Smooth muscle cell (in vitro differentiated cells): ENCODE results near the gene BABAM1. TPM values are rescaled to one million over a fixed set of nuclear protein-coding genes. Genes with fewer than 3 reads are reported as not detected.

Experiments used
- DNase-seq: peaks from one replicate; lab custom pipeline; 2025; ENCODE audit not compliant: unreplicated experiment; lab: John Stamatoyannopoulos, UW
- H2AFZ ChIP-seq: fragments of 200-600 bp; sonication (generic); 2 replicates; pipeline ENCODE4 v1.6.0; 2016; ENCODE audit warnings: antibody characterized with exemption, low read depth, mild to moderate bottlenecking
- H3F3A ChIP-seq: fragments of 200-600 bp; sonication (generic); 2 replicates; pipeline ENCODE4 v1.6.0; 2017; ENCODE audit warnings: antibody characterized with exemption, low read depth
- H3K27ac ChIP-seq: fragments of 200-600 bp; sonication (generic); 2 replicates; pipeline ENCODE4 v1.5.1; 2016; ENCODE audit warnings: low read depth, mild to moderate bottlenecking
- H3K27me3 ChIP-seq: fragments of 200-600 bp; sonication (generic); 2 replicates; pipeline ENCODE4 v1.6.1; 2016; ENCODE audit warnings: low read depth, mild to moderate bottlenecking
- H3K36me3 ChIP-seq: fragments of 200-600 bp; sonication (generic); 2 replicates; pipeline ENCODE4 v1.5.1; 2016; ENCODE audit warnings: low read depth
- H3K4me1 ChIP-seq: fragments of 200-600 bp; sonication (generic); 2 replicates; pipeline ENCODE4 v1.5.1; 2016; ENCODE audit warnings: low read depth
- H3K4me2 ChIP-seq: fragments of 200-600 bp; sonication (generic); 2 replicates; pipeline ENCODE4 v1.6.0; 2016; ENCODE audit warnings: mild to moderate bottlenecking
- H3K4me3 ChIP-seq: fragments of 200-600 bp; sonication (generic); 2 replicates; pipeline ENCODE4 v1.5.1; 2016; ENCODE audit warnings: mild to moderate bottlenecking
- H3K79me2 ChIP-seq: fragments of 200-600 bp; sonication (generic); 2 replicates; pipeline ENCODE4 v1.6.0; 2016; ENCODE audit warnings: low read depth, mild to moderate bottlenecking
- H3K9ac ChIP-seq: fragments of 200-600 bp; sonication (generic); 2 replicates; pipeline ENCODE4 v1.6.0; 2016; ENCODE audit warnings: low read depth
- H3K9me3 ChIP-seq: fragments of 200-600 bp; sonication (generic); replicated peaks from 2 replicates; pipeline ENCODE4 v1.5.1; 2016; ENCODE audit warnings: low read depth
- H4K20me1 ChIP-seq: fragments of 200-600 bp; sonication (generic); 2 replicates; pipeline ENCODE4 v1.6.0; 2016; ENCODE audit warnings: low read depth
- CTCF ChIP-seq: fragments of 200-600 bp; sonication (generic); IDR thresholded peaks from 2 replicates; pipeline ENCODE4 v1.5.1; 2017; ENCODE audit warnings: borderline replicate concordance, mild to moderate bottlenecking, antibody characterized with exemption; ENCODE audit not compliant: insufficient read depth, poor library complexity, severe bottlenecking
- WGBS: methylation state at CpG from one replicate; pipeline ENCODE4 v1.1.7; 2016; ENCODE audit warnings: low lambda C conversion rate; 5-methylcytosine and 5-hydroxymethylcytosine counted together
- polyA plus RNA-seq: library from polyadenylated mRNA; unstranded; fragments of >200 nt; fragmentation: Nextera tagmentation; extraction: Ambion mirVana; gene quantifications from 2 replicates; pipeline ENCODE4 v1.2.1, GENCODE V29; 2016
- total RNA-seq: library from RNA; depleted of rRNA; stranded (reverse); fragments of >200 nt; gene quantifications from 2 replicates; pipeline ENCODE4 v1.2.3, GENCODE V29; 2014

The BABAM1 gene
- total and polyA plus RNA-seq, 2 experiments from 2014 or later: 69.8 to 108 TPM

- Histone ChIP-seq H4K20me1 (peaks cover 86% of the 10 kb centered on the region), H3K4me3 (no peak overlapping the region), H3F3A (peaks cover 28% of the 10 kb centered on the region), H3K4me2 (no peak overlapping the region), H3K27me3 (no peaks in the 10 kb centered on the region), H3K36me3 (no peaks in the 10 kb centered on the region), H3K4me1 (no peaks in the 10 kb centered on the region), H3K79me2 (peaks cover 74% of the 10 kb centered on the region), H3K9me3 (no peaks in the 10 kb centered on the region), H3K9ac (no peak overlapping the region), H3K27ac (no peak overlapping the region), H2AFZ (no peak overlapping the region)
- DNase-seq: no peak
- WGBS: 75% methylated on average over 22 of the region's 24 CpGs
- TF ChIP-seq CTCF: no peak
Observed at GRCh38 chr19:17240062-17240752, 27.0 kb upstream of the BABAM1 start.

GRCh38 chr19:17240826-17241399 lies 26.3 kb upstream of the BABAM1 start:
- WGBS: 98% methylated on average over 6 of the region's 6 CpGs
- no peak overlapping the region for H3K27ac ChIP-seq
- H3K4me3 ChIP-seq: no peak overlapping the region
- H3K27me3 ChIP-seq: no peaks in the 10 kb centered on the region
- H3K9ac ChIP-seq: no peak overlapping the region
- H3F3A ChIP-seq: peaks cover 26% of the 10 kb centered on the region
- H3K79me2 ChIP-seq: peaks cover 73% of the 10 kb centered on the region
- H3K36me3 ChIP-seq: no peaks in the 10 kb centered on the region
- no peak for TF ChIP-seq CTCF
- H4K20me1 ChIP-seq: peaks cover 80% of the 10 kb centered on the region
- H2AFZ ChIP-seq: no peak overlapping the region
- H3K9me3 ChIP-seq: no peaks in the 10 kb centered on the region
- no peak overlapping the region for H3K4me2 ChIP-seq
- no peak for DNase-seq
- no peaks in the 10 kb centered on the region for H3K4me1 ChIP-seq

- Histone ChIP-seq H3K9ac (no peak overlapping the region), H3K4me3 (peak overlapping the region; percentile 67)
Observed at GRCh38 chr19:17242431-17243208, 24.6 kb upstream of the BABAM1 start.

More at GRCh38 chr19:17242431-17243208, 24.6 kb upstream of the BABAM1 start:
- 54% methylated on average over 6 of the region's 8 CpGs for WGBS
- Histone ChIP-seq H3K27ac (no peak overlapping the region), H3K36me3 (no peaks in the 10 kb centered on the region), H4K20me1 (peaks cover 66% of the 10 kb centered on the region), H3K4me1 (peaks cover 11% of the 10 kb centered on the region), H3K4me2 (peak overlapping the region; percentile 86), H3K79me2 (peaks cover 67% of the 10 kb centered on the region), H3K9me3 (no peaks in the 10 kb centered on the region), H3F3A (peaks cover 17% of the 10 kb centered on the region), H3K27me3 (no peaks in the 10 kb centered on the region), H2AFZ (no peak overlapping the region)
- DNase-seq: no peak
- no peak for TF ChIP-seq CTCF
